Endodermal cell (in vitro differentiated cells): Measurements from ENCODE around the gene PLEKHG4B. TPM values are rescaled to one million over a fixed set of nuclear protein-coding genes. Genes with fewer than 3 reads are reported as not detected.

Source experiments
- DNase-seq: peaks from one replicate; pipeline ENCODE4 v3.0.0-alpha.2; 2017
- H3K27ac ChIP-seq: 2 replicates; pipeline ENCODE4 v1.5.1; 2013; ENCODE audit warnings: mild to moderate bottlenecking, low read depth, low read length, moderate library complexity
- H3K27me3 ChIP-seq: 2 replicates; pipeline ENCODE4 v1.6.1; 2013; ENCODE audit warnings: mild to moderate bottlenecking, low read length, moderate library complexity; ENCODE audit not compliant: insufficient read depth, control insufficient read depth, poor library complexity, severe bottlenecking
- H3K36me3 ChIP-seq: 2 replicates; pipeline ENCODE4 v1.7.0; 2013; ENCODE audit warnings: mild to moderate bottlenecking, low read length, moderate library complexity; ENCODE audit not compliant: control insufficient read depth, insufficient read depth
- H3K4me1 ChIP-seq: one replicate; pipeline ENCODE4 v1.7.0; 2013; ENCODE audit warnings: low read length; ENCODE audit not compliant: control insufficient read depth, insufficient read depth
- H3K4me3 ChIP-seq: 2 replicates; pipeline ENCODE4 v1.5.1; 2013; ENCODE audit warnings: mild to moderate bottlenecking, low read length, moderate library complexity
- H3K9ac ChIP-seq: 2 replicates; pipeline ENCODE4 v1.6.1; 2013; ENCODE audit warnings: mild to moderate bottlenecking, low read length, moderate library complexity; ENCODE audit not compliant: poor library complexity, severe bottlenecking; ENCODE audit errors: extremely low read depth
- H3K9me3 ChIP-seq: 2 replicates; pipeline ENCODE4 v1.6.1; 2013; ENCODE audit warnings: mild to moderate bottlenecking, low read length, moderate library complexity; ENCODE audit not compliant: control insufficient read depth
- H3K27ac Mint-ChIP-seq: 2 replicates; pipeline ENCODE4 v1.8.0; 2020; ENCODE audit warnings: mixed read lengths
- H3K27me3 Mint-ChIP-seq: 2 replicates; pipeline ENCODE4 v1.8.0; 2021; ENCODE audit warnings: mild to moderate bottlenecking, mixed read lengths; ENCODE audit not compliant: insufficient read depth
- H3K36me3 Mint-ChIP-seq: 2 replicates; pipeline ENCODE4 v1.8.0; 2020; ENCODE audit warnings: low read depth, mixed read lengths
- H3K4me1 Mint-ChIP-seq: 2 replicates; pipeline ENCODE4 v1.8.0; 2020; ENCODE audit warnings: mixed read lengths
- H3K4me3 Mint-ChIP-seq: 2 replicates; pipeline ENCODE4 v1.8.0; 2020; ENCODE audit warnings: mild to moderate bottlenecking, moderate library complexity, mixed read lengths
- H3K9me3 Mint-ChIP-seq: 2 replicates; pipeline ENCODE4 v1.8.0; 2020; ENCODE audit warnings: mild to moderate bottlenecking, mixed read lengths
- WGBS, 2 experiments: methylation state at CpG; one replicate each; pipeline versions ENCODE4 v1.1.5 to v1.1.7; 2013; ENCODE audit warnings: missing lambda C conversion rate in 2 of 2, mixed read lengths in 1 of 2; ENCODE audit not compliant: insufficient coverage in 1 of 2, insufficient read length in 1 of 2; 5-methylcytosine and 5-hydroxymethylcytosine counted together
- total RNA-seq, 2 donors: library from RNA; stranded (reverse); fragmentation: NEBNext Ultra II Directional in 1 of 2; extraction: Animal tissue kit (Norgen Biotek cat#: 25700) in 1 of 2; gene quantifications; 2 replicates in 1 of 2; 3 replicates in 1 of 2; pipeline ENCODE4 v1.2.1, GENCODE V29; 2021
- TF ChIP-seq, protein P1 (sequence below): fragments of 200-600 bp; sonication (generic); conservative IDR thresholded peaks from 2 replicates; pipeline ENCODE4 v1.5.0; 2021; ENCODE audit warnings: antibody characterized with exemption, mild to moderate bottlenecking

The PLEKHG4B gene
- total RNA-seq, 2 donors from 2014 or later = 16.3 to 22.8 TPM

DNA sequence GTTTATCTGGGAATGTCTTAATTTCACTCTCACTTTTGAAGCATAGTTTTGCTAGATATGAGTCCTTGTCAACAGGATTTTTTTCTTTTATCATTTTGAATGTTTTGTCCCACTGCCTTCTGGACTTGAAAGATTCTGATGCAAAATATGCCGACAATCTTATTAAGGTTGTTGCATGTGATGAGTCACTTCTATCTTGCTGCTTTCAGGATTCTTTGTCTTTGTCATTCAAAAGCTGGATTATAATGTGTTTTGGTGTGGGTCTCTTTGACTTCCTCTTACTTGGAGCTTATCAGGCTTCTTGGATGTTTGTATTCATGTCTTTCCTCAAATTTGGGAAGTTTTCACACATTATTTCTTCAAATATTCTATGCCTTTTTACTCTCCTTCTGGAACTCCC lies 33.8 kb downstream of the PLEKHG4B start:
- H3K9me3 ChIP-seq = peaks cover 47% of the 10 kb centered on the region
- H3K27ac Mint-ChIP-seq = no peak overlapping the region
- H3K9me3 Mint-ChIP-seq = peaks cover 52% of the 10 kb centered on the region
- TF ChIP-seq, protein P1, sequence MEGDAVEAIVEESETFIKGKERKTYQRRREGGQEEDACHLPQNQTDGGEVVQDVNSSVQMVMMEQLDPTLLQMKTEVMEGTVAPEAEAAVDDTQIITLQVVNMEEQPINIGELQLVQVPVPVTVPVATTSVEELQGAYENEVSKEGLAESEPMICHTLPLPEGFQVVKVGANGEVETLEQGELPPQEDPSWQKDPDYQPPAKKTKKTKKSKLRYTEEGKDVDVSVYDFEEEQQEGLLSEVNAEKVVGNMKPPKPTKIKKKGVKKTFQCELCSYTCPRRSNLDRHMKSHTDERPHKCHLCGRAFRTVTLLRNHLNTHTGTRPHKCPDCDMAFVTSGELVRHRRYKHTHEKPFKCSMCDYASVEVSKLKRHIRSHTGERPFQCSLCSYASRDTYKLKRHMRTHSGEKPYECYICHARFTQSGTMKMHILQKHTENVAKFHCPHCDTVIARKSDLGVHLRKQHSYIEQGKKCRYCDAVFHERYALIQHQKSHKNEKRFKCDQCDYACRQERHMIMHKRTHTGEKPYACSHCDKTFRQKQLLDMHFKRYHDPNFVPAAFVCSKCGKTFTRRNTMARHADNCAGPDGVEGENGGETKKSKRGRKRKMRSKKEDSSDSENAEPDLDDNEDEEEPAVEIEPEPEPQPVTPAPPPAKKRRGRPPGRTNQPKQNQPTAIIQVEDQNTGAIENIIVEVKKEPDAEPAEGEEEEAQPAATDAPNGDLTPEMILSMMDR = no peak
- no peak overlapping the region for H3K4me3 Mint-ChIP-seq
- H3K4me1 ChIP-seq = no peaks in the 10 kb centered on the region
- no peak overlapping the region for H3K9ac ChIP-seq
- H3K27ac ChIP-seq = no peak overlapping the region
- H3K36me3 ChIP-seq = no peaks in the 10 kb centered on the region
- peaks cover 22% of the 10 kb centered on the region for H3K4me1 Mint-ChIP-seq
- DNase-seq = no peak
- peaks cover 60% of the 10 kb centered on the region for H3K36me3 Mint-ChIP-seq
- no peaks in the 10 kb centered on the region for H3K27me3 ChIP-seq
- WGBS, 2 experiments = 84% methylated on average over 1 of the region's 1 CpG; no CpG with 5 or more reads in 1 of the 2 experiments
- no peaks in the 10 kb centered on the region for H3K27me3 Mint-ChIP-seq
- peak overlapping the region; percentile 4 for H3K4me3 ChIP-seq

DNA sequence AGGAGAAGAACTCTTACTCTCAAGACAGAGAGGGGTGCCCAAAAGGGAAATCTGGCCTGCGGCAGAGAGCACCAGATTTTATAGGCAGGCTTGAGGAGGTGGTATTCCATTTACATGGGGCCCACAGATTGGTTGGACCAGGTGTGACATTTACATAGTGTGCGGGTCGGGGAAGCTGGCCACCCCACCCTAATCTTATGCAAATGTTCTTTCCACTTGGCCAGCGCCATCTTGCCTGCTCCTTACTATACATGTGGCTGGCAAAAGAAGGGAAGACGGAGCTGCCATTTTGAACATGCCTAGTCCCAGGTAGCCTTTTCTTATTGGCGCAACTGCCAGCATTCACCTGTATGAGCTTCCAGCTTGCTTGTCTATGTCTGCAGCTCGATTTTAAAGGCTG lies 34.8 kb downstream of the PLEKHG4B start:
- H3K4me3 Mint-ChIP-seq = no peak overlapping the region
- Histone ChIP-seq H3K27ac (no peak overlapping the region), H3K27me3 (no peaks in the 10 kb centered on the region), H3K9ac (no peak overlapping the region), H3K9me3 (peaks cover 39% of the 10 kb centered on the region), H3K36me3 (no peaks in the 10 kb centered on the region), H3K4me3 (no peak overlapping the region), H3K4me1 (no peaks in the 10 kb centered on the region)
- peaks cover 42% of the 10 kb centered on the region for H3K9me3 Mint-ChIP-seq
- TF ChIP-seq, protein P1 = no peak
- no peak overlapping the region for H3K27ac Mint-ChIP-seq
- peaks cover 57% of the 10 kb centered on the region for H3K36me3 Mint-ChIP-seq
- no peak for DNase-seq
- no peaks in the 10 kb centered on the region for H3K27me3 Mint-ChIP-seq
- WGBS, 2 experiments = 92 to 96% methylated on average over 6 to 7 of the region's 7 CpGs
- peaks cover 22% of the 10 kb centered on the region for H3K4me1 Mint-ChIP-seq

DNA sequence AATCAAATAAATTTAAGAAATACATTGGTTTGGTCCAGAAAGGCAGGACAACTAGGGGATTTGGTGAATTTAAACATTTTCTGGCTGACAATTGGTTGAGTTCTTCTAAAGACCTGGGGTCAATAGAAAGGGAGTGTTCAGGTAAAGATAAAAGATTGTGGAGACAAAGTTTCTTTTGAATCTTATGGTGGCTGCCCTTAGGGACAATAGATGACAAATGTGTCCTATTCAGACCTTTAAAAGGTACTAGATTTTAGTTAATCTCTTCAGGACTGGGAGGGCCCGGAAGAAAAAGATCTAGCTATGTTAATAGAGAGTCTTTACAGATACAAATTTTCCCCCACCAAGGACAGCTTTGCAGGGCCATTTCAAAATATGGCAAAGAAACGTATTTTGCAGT lies 35.9 kb downstream of the PLEKHG4B start:
- Mint-ChIP-seq H3K9me3 (peaks cover 36% of the 10 kb centered on the region), H3K4me3 (no peak overlapping the region), H3K4me1 (peaks cover 22% of the 10 kb centered on the region), H3K27ac (no peak overlapping the region), H3K27me3 (no peaks in the 10 kb centered on the region), H3K36me3 (peaks cover 56% of the 10 kb centered on the region)
- Histone ChIP-seq H3K4me1 (no peaks in the 10 kb centered on the region), H3K27ac (no peak overlapping the region), H3K9ac (no peak overlapping the region), H3K4me3 (no peak overlapping the region), H3K9me3 (peaks cover 31% of the 10 kb centered on the region), H3K27me3 (no peaks in the 10 kb centered on the region), H3K36me3 (no peaks in the 10 kb centered on the region)
- 83 to 91% methylated on average over 1 to 2 of the region's 2 CpGs for WGBS, 2 experiments
- no peak for DNase-seq
- TF ChIP-seq, protein P1 = no peak
